Skeletal muscle satellite cell (primary cell): Measurements from ENCODE around the gene PGD. TPM values are rescaled to one million over a fixed set of nuclear protein-coding genes. Genes with fewer than 3 reads are reported as not detected.
"Not testable (repeated sequence)": the region's sequence is repeated elsewhere in the genome, so short reads cannot be mapped to it uniquely, and the experiment has no call there.

Experiments
- H3K27me3 ChIP-seq: 2 replicates; pipeline ENCODE4 v1.7.0; 2013; ENCODE audit warnings: low read length; ENCODE audit not compliant: control insufficient read depth, insufficient read depth
- H3K36me3 ChIP-seq: 2 replicates; pipeline ENCODE4 v1.7.0; 2013; ENCODE audit warnings: mild to moderate bottlenecking, control low read depth, low read length; ENCODE audit not compliant: insufficient read depth
- H3K4me1 ChIP-seq: 2 replicates; pipeline ENCODE4 v1.7.0; 2013; ENCODE audit warnings: low read length; ENCODE audit not compliant: control insufficient read depth, insufficient read depth
- H3K4me2 ChIP-seq: 2 replicates; pipeline ENCODE4 v1.7.0; 2013; ENCODE audit warnings: mild to moderate bottlenecking, low read length
- H3K4me3 ChIP-seq: 2 replicates; pipeline ENCODE4 v1.7.0; 2013; ENCODE audit warnings: low read length
- H3K9ac ChIP-seq: 2 replicates; pipeline ENCODE4 v1.7.0; 2013; ENCODE audit warnings: mild to moderate bottlenecking, low read depth, low read length, moderate library complexity
- H3K9me3 ChIP-seq: replicated peaks from 2 replicates; pipeline ENCODE4 v1.7.0; 2013; ENCODE audit warnings: mild to moderate bottlenecking, control low read depth, low read length
- total RNA-seq: library from RNA; depleted of rRNA; stranded (reverse); fragments of >200 nt; gene quantifications from 2 replicates; pipeline ENCODE4 v1.2.3, GENCODE V29; 2012; rRNA removed

PGD gene
- total RNA-seq: 88.9 and 132 TPM in 2 replicates

- Histone ChIP-seq H3K4me3 (peak within 1 kb of the TSS; percentile 91), H3K27me3 (no peaks in the 10 kb centered on the region), H3K4me1 (peaks cover 30% of the 10 kb centered on the region), H3K9me3 (no peaks in the 10 kb centered on the region), H3K4me2 (peak within 1 kb of the TSS; percentile 98), H3K36me3 (peaks cover 12% of the 10 kb centered on the region), H3K9ac (peak within 1 kb of the TSS; percentile 91)
Measured at GRCh38 chr1:10398734-10399443, at the start of gene PGD. Gene PGD (plus strand): TSS chr1:10399064. CDS start chr1:10399118, 54 bp downstream.

- no peak overlapping the region for H3K4me2 ChIP-seq
- no peaks in the 10 kb centered on the region for H3K27me3 ChIP-seq
- no peak overlapping the region for H3K9ac ChIP-seq
- H3K36me3 ChIP-seq: peaks cover 16% of the 10 kb centered on the region
- no peak overlapping the region for H3K4me3 ChIP-seq
- H3K9me3 ChIP-seq: no peaks in the 10 kb centered on the region
- H3K4me1 ChIP-seq: no peaks in the 10 kb centered on the region
Measured at GRCh38 chr1:10353282-10353681, 45.6 kb upstream of the PGD start.

- Histone ChIP-seq H3K9me3 (no peaks in the 10 kb centered on the region), H3K36me3 (peaks cover 12% of the 10 kb centered on the region), H3K4me1 (no peaks in the 10 kb centered on the region), H3K4me3 (no peak overlapping the region), H3K27me3 (no peaks in the 10 kb centered on the region), H3K4me2 (no peak overlapping the region), H3K9ac (no peak overlapping the region)
Measured at GRCh38 chr1:10353693-10354092, 45.2 kb upstream of the PGD start.

- Histone ChIP-seq H3K27me3 (no peaks in the 10 kb centered on the region), H3K4me2 (no peak overlapping the region), H3K4me1 (no peaks in the 10 kb centered on the region), H3K4me3 (no peak overlapping the region), H3K36me3 (peaks cover 11% of the 10 kb centered on the region), H3K9me3 (no peaks in the 10 kb centered on the region), H3K9ac (no peak overlapping the region)
Measured at GRCh38 chr1:10360045-10360444, 38.8 kb upstream of the PGD start.

GRCh38 chr1:10361515-10361914 is 37.3 kb upstream of the PGD start:
- Histone ChIP-seq H3K27me3 (no peaks in the 10 kb centered on the region), H3K4me3 (no peak overlapping the region), H3K36me3 (peaks cover 21% of the 10 kb centered on the region), H3K4me1 (no peaks in the 10 kb centered on the region), H3K4me2 (no peak overlapping the region), H3K9ac (no peak overlapping the region), H3K9me3 (no peaks in the 10 kb centered on the region)

- Histone ChIP-seq H3K9me3 (no peaks in the 10 kb centered on the region), H3K4me3 (no peak overlapping the region), H3K4me2 (no peak overlapping the region), H3K36me3 (peaks cover 36% of the 10 kb centered on the region), H3K4me1 (no peaks in the 10 kb centered on the region), H3K27me3 (no peaks in the 10 kb centered on the region), H3K9ac (no peak overlapping the region)
Measured at GRCh38 chr1:10368194-10368593, 30.7 kb upstream of the PGD start.

GRCh38 chr1:10374442-10374860 is 24.4 kb upstream of the PGD start:
- no peak overlapping the region for H3K9ac ChIP-seq
- H3K4me2 ChIP-seq: no peak overlapping the region
- H3K4me1 ChIP-seq: no peaks in the 10 kb centered on the region
- no peaks in the 10 kb centered on the region for H3K27me3 ChIP-seq
- no peaks in the 10 kb centered on the region for H3K9me3 ChIP-seq
- H3K4me3 ChIP-seq: no peak overlapping the region
- H3K36me3 ChIP-seq: peaks cover 46% of the 10 kb centered on the region

- not testable (repeated sequence) for H3K4me3 ChIP-seq, H3K27me3 ChIP-seq, H3K9me3 ChIP-seq, H3K9ac ChIP-seq, H3K4me2 ChIP-seq
- peaks cover 14% of the 10 kb centered on the region for H3K4me1 ChIP-seq
- peaks cover 36% of the 10 kb centered on the region for H3K36me3 ChIP-seq
Measured at GRCh38 chr1:10377365-10378029, 21.4 kb upstream of the PGD start.

GRCh38 chr1:10378081-10378841 is 20.6 kb upstream of the PGD start:
- H3K9ac ChIP-seq: no peak overlapping the region
- no peaks in the 10 kb centered on the region for H3K9me3 ChIP-seq
- peaks cover 36% of the 10 kb centered on the region for H3K36me3 ChIP-seq

GRCh38 chr1:10379101-10379620 is 19.7 kb upstream of the PGD start:
- no peak overlapping the region for H3K4me3 ChIP-seq
- H3K9me3 ChIP-seq: no peaks in the 10 kb centered on the region
- no peak overlapping the region for H3K9ac ChIP-seq
- H3K36me3 ChIP-seq: peaks cover 28% of the 10 kb centered on the region
- no peak overlapping the region for H3K4me2 ChIP-seq
- H3K27me3 ChIP-seq: no peaks in the 10 kb centered on the region
- H3K4me1 ChIP-seq: peaks cover 14% of the 10 kb centered on the region

More at GRCh38 chr1:10378081-10378841, 20.6 kb upstream of the PGD start:
- Histone ChIP-seq H3K4me1 (peaks cover 14% of the 10 kb centered on the region), H3K4me3 (no peak overlapping the region), H3K4me2 (no peak overlapping the region), H3K27me3 (no peaks in the 10 kb centered on the region)

- H3K4me2 ChIP-seq: no peak overlapping the region
- H3K9me3 ChIP-seq: no peaks in the 10 kb centered on the region
- peaks cover 14% of the 10 kb centered on the region for H3K4me1 ChIP-seq
- H3K27me3 ChIP-seq: no peaks in the 10 kb centered on the region
- H3K4me3 ChIP-seq: no peak overlapping the region
- peaks cover 23% of the 10 kb centered on the region for H3K36me3 ChIP-seq
- H3K9ac ChIP-seq: no peak overlapping the region
Measured at GRCh38 chr1:10379676-10380075, 19.2 kb upstream of the PGD start.
